ENCODE measurements around the gene PTPRK. TPM values are rescaled to one million over a fixed set of nuclear protein-coding genes. Genes with fewer than 3 reads are reported as not detected.

Gene PTPRK
- total and polyA plus RNA-seq, 2 of the 8 experiments (the other 6 are each of a cell fraction or from before 2014, with no cell fraction given) = 11.4 to 47.3 TPM

- no peaks in the 10 kb centered on the region for H3K27me3 ChIP-seq (replicated peaks in 1 of 4; ENCODE audit: control insufficient read depth in 3 of 4, extremely low read depth in 1 of 4, insufficient read depth in 3 of 4, low read length in 3 of 4)
- H4K8ac ChIP-seq (ENCODE audit: extremely low read depth, insufficient read depth, low read length) = no peak overlapping the region
- no peak overlapping the region for H4K5ac ChIP-seq (ENCODE audit: insufficient read length, low read depth, low read length)
- H3K14ac ChIP-seq (ENCODE audit: insufficient read length) = no peak overlapping the region
- no peak overlapping the region for H3K27ac ChIP-seq (ENCODE audit: low read depth, low read length)
- no peak overlapping the region for H3K4me2 ChIP-seq (ENCODE audit: insufficient read depth in 1 of 2, low read depth in 2 of 2, low read length in 2 of 2)
- no peak overlapping the region for H4K91ac ChIP-seq (replicated peaks; ENCODE audit: insufficient read length, low read length)
- H2BK120ac ChIP-seq (replicated peaks; ENCODE audit: low read depth, low read length) = no peak overlapping the region
- H2BK15ac ChIP-seq (ENCODE audit: low read length) = no peak overlapping the region
- no peaks in the 10 kb centered on the region for H3K9me3 ChIP-seq (ENCODE audit: insufficient read depth in 2 of 2, low read depth in 1 of 2, low read length in 1 of 2)
- no peaks in the 10 kb centered on the region for H3K4me1 ChIP-seq (replicated peaks in 1 of 4; ENCODE audit: control insufficient read depth in 3 of 4, insufficient read depth in 4 of 4, low read length in 3 of 4)
- H2AK5ac ChIP-seq (ENCODE audit: low read depth, low read length) = no peak overlapping the region
- no peak overlapping the region for H3K56ac ChIP-seq (replicated peaks; ENCODE audit: insufficient read length, low read depth, low read length)
- no peaks in the 10 kb centered on the region for H3K23me2 ChIP-seq (ENCODE audit: low read depth, low read length)
- ChIA-PET POLR2A (ENCODE audit: partially characterized antibody) (no interaction called here), CTCF (ENCODE audit: partially characterized antibody) (no interaction called here)
- H2BK20ac ChIP-seq (ENCODE audit: low read length) = no peak overlapping the region
- no peak overlapping the region for H3K18ac ChIP-seq (ENCODE audit: extremely low read depth, low read length)
- H3K23ac ChIP-seq (ENCODE audit: insufficient read length) = no peak overlapping the region
- no peak overlapping the region for H3K9ac ChIP-seq (replicated peaks in 1 of 4; ENCODE audit: extremely low read depth in 1 of 4, low read depth in 3 of 4, low read length in 3 of 4)
- no peaks in the 10 kb centered on the region for H4K20me1 ChIP-seq (replicated peaks in 1 of 2; ENCODE audit: control insufficient read depth in 1 of 2, insufficient read depth in 2 of 2, low read length in 2 of 2)
- no peaks in the 10 kb centered on the region for H3K79me1 ChIP-seq (ENCODE audit: low read depth, low read length)
- FAIRE-seq (no peak), DNase-seq (ENCODE audit: low read depth in 1 of 2, low spot score in 2 of 2) (no peak)
- H3K79me2 ChIP-seq (ENCODE audit: control insufficient read depth in 1 of 2, insufficient read depth in 2 of 2, low read length in 2 of 2) = no peaks in the 10 kb centered on the region
- H3K36me3 ChIP-seq (ENCODE audit: control insufficient read depth in 2 of 4, insufficient read depth in 4 of 4, low read length in 3 of 4) = no peaks in the 10 kb centered on the region
- no peak overlapping the region for H2BK5ac ChIP-seq (ENCODE audit: low read depth, low read length)
- no peak overlapping the region for H2BK12ac ChIP-seq (ENCODE audit: low read depth, low read length)
- no peak overlapping the region for H3K4ac ChIP-seq (replicated peaks; ENCODE audit: insufficient read length, low read depth, low read length)
- H3K4me3 ChIP-seq (ENCODE audit: extremely low read depth in 1 of 4, insufficient read depth in 2 of 4, low read depth in 3 of 4, low read length in 4 of 4) = no peak overlapping the region
- no peak overlapping the region for H2AFZ ChIP-seq (ENCODE audit: low read length)
- 93% methylated on average over 7 of the region's 7 CpGs; no CpG with 5 or more reads in 1 of the 2 experiments for WGBS, 2 experiments (ENCODE audit: extremely low coverage in 1 of 2, insufficient coverage in 1 of 2, insufficient read length in 1 of 2, insufficient replicate concordance in 2 of 2, low coverage in 1 of 2, low lambda C conversion rate in 2 of 2, missing lambda C conversion rate in 1 of 2)
- TF ChIP-seq TBP (IDR thresholded peaks at IDR 0.05; ENCODE audit: low read depth, low read length) (no peak), SAP30 (IDR thresholded peaks at IDR 0.05; ENCODE audit: insufficient read depth, insufficient replicate concordance, low read length) (no peak), EGR1 (IDR thresholded peaks at IDR 0.05; ENCODE audit: borderline replicate concordance, low read depth, low read length) (no peak), SP1 (IDR thresholded peaks at IDR 0.05; ENCODE audit: low read depth, low read length) (no peak), SUZ12 (IDR thresholded peaks at IDR 0.05; ENCODE audit: low read length) (no peak), EZH2 (IDR thresholded peaks at IDR 0.05; ENCODE audit: low read depth, low read length, severe bottlenecking) (no peak), ZNF274 (IDR thresholded peaks at IDR 0.05; ENCODE audit: borderline replicate concordance, extremely low read depth, low read length) (no peak), CTCF (IDR thresholded peaks at IDR 0.05; ENCODE audit: control extremely low read depth in 1 of 3, insufficient read depth in 1 of 3, low read depth in 1 of 3, low read length in 3 of 3) (no peak)
Measured at GRCh38 chr6:127933852-127934840, 586.3 kb downstream of the PTPRK start.
